Fibroblast of the conjunctiva (primary cell): ENCODE results near the gene HMGB3.
"Not testable (repeated sequence)": the region's sequence is repeated elsewhere in the genome, so short reads cannot be mapped to it uniquely, and the experiment has no call there.

Experiments used
- DNase-seq: peaks from one replicate; pipeline ENCODE4 v3.0.0-alpha.2; 2010; ENCODE audit warnings: low read depth

HMGB3 gene

DNA sequence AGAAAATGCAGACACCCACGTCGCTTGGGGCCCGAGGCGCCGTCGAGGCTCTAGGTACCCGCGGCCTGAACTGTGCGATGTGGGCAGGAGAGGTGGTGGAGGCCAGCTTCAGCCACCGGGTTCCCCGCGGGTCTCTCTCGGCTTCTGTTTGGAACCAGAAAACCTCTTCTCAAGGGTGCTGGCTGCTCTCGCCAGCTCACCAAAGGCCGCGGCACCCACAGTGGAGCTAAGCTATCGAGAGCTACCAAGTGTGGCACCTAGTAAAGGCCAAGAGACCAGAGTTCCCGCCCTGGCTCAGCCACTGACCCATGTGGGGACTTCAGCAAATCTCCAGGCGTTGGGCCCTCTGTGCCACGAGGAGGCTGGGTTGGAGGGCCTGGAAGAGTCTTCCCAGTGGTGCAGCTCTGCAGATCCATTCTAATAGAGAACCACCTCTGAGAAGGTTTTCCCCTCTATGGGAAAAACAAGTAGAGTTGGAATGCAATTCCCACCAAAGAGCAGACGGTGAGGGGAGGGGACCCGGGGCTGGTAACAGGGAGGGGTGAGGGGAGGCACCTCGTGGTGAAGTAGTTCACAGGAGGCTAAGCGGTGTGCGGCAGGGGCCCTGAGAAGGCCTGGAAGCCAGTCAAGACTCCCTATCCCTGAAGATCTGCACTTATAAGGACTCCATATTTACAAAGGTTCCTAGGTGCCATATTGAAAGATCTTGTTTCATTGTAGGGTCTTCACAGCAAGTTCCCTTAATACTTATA lies 5.5 kb upstream of the HMGB3 start:
- DNase-seq = no peak

- DNase-seq = no peak
Measured at GRCh38 chrX:150980186-150980585, 2.9 kb upstream of the HMGB3 start.

DNA sequence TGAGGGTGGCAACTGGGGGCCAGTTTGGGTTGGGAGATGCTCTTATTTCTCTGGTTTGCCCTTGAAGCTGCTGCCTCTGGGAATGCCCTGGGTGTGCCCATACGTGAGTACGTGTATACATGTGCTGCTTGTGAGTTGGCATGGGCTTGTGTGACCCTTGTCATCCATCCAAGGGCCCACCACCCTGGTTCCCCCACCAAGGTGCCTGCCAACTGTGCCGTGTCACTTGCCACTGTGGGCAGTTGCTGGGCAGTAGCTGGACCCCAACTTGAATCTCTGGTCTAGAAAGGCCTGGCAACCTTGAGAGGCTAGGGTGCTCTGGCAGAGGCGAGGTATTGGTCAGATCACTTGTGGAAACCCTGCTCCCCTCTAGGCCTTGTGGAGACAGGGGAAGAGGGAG lies 2.4 kb upstream of the HMGB3 start:
- no peak for DNase-seq

GRCh38 chrX:150982235-150982787 lies 824 bp upstream of the HMGB3 start:
- DNase-seq = no peak

DNA sequence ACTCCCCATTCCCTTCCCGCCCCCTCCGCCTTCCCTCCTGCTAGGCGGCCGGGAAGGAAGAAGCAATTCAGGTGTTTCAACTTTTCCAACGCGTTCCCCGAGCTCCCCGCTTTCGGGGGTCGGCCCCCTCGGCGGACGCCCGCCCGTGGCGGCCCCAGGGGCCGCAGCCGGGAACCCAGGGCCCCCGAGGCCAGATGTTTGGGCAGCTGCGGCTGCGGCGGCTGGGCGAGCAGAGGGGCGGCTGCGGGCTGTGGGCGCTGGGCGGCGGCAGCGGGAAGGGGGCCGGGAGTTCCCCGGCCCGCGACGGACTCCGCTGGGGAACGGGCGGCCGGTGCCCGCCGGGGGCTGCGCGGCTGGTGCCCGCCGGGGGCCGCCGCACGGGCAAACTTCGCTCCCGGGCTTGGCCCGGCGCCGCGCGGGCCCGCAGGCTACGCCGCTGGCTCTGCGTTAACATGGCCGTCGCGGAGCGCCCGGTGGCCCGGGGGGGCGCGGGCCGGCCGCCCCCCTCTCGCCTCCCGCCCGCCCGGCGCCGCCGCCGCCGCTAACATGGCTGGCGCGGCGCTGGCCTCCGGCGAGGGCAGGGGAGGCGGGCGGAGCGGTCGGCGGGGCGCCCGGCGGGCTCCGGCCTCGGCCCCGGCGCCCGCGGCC lies 510 bp downstream of the HMGB3 start:
- no peak for DNase-seq

DNA sequence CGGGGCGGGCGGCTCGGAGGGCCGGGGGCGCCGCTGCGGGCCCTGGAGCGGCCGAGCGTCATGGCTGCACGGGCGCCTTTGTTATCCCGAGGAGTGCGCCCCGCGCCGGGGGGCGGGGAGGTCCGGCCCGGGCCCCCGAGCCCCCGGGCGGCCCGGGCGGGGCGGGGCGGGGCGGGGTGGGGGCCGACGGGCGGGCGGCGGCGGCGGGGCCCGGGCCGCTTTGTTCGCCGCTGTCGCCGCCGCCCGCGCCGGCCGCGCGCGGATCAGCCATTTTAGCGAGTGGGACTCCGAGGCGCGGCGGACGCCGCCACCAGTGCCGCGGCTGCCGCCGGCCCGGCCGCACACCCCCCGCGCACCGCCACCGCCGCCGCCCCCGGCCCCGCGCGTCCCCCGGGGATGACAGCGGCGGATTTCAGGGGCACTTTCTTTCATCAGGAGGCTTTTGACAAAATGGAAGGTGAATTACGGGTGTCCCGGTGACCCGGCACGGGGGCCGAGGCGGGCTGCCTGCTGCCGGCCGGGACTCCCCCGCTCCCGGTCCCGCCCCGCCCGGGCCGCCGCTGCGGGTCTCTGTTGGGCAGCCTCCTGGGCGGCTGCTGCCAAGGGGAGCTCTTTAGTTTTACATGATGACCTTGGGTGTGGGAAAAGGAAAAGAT lies 1.2 kb downstream of the HMGB3 start:
- DNase-seq = no peak

DNA sequence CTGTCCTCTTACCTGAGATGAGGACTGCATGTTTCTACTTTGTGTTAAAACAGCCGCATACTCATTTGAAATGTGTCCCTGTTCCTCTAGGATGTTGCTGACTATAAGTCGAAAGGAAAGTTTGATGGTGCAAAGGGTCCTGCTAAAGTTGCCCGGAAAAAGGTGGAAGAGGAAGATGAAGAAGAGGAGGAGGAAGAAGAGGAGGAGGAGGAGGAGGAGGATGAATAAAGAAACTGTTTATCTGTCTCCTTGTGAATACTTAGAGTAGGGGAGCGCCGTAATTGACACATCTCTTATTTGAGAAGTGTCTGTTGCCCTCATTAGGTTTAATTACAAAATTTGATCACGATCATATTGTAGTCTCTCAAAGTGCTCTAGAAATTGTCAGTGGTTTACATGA lies 4.6 kb downstream of the HMGB3 start:
- not testable (repeated sequence) for DNase-seq

- no peak for DNase-seq
Measured at GRCh38 chrX:150989420-150989819, 6.3 kb downstream of the HMGB3 start.

DNA sequence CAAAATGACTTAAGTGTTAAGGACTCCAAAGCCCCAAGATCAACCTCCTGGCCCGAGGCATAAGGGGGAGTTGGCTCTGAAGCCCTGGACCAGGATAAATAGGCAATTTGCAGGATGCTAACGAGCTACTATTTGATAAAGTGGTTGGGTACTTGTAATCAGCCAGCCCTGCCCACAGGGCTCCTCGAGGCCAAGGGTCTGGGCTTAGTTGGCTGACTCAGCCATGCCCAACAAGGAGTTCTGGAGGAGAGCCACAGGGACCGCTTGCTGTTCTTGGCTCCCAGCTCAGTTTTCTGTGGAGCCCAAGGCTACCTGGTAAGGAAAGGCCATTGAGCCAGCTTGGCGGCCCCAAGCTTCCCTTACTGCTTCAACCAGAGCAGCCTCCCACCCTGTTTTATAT lies 7.8 kb downstream of the HMGB3 start:
- DNase-seq = no peak

DNA sequence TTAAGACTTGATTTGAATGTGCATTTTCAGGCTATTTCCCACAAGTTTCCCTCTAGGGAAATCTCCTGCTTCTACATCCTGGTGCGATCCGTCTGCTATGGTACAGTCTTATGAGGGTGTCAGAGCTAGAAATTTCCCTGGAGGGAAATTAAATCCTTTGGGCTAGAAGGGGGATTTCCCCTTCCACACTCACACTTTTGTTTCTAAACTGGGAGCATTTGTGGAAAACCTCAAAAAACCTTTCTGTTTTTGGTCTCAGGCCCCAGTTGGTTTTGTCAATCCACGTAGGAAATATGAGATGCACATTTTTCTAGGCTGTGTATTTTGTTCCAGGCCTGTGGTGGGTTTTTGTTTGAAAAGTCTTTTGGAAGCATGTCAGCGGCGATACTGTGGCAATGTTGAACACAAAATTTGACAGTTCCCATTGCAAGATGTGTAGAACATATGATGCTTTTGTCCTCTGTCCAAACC lies 17.8 kb downstream of the HMGB3 start:
- DNase-seq = no peak

DNA sequence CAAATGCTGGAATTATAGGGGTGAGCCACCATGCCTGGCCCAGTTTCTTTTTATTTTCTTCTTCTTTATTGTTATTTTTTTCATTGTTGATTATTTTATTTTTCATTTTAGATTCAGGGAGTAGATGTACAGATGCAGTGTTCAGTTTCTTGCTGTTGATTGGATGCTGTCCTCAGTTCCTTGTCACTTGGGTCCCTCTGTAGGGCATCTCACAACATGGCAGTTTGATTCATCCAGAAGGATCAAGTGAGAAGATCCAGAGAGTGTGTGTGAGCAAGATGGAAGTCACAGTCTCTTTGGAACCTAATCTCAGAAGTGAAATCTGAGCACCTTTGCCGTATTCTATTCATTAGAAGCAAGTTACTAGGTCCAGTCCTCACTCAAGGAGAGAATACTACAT lies 20.9 kb downstream of the HMGB3 start:
- DNase-seq = no peak

DNA sequence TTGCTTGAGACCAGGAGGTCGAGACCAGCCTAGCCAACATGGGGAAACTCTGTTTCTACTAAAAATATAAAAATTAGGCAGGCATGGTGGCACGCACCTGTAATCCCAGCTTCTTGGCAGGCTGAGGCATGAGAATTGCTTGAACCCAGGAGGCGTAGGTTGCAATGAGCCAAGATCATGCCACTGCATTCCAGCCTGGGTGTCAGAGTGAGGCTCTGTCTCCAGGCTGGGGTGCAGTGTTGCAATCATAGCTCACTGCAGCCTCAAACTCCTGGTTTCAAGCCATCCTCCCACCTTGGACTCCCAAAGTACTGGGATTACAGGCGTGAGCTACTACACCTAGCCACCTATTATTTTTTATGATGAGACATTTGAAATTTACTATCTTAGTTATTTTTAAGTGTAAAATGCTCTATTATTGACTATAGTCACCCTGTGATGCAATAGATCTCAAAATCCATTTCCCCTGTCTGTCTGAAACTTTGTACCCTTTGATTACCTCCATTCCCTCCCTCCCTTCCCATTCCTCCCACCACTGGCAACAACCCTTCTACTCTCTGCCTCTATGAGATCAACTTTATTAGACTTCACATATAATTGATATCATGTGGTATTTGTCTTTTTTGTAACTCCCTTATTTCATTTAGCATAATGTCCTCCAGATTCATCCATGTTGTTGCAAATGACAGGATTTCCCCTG lies 23.4 kb downstream of the HMGB3 start:
- no peak for DNase-seq

DNA sequence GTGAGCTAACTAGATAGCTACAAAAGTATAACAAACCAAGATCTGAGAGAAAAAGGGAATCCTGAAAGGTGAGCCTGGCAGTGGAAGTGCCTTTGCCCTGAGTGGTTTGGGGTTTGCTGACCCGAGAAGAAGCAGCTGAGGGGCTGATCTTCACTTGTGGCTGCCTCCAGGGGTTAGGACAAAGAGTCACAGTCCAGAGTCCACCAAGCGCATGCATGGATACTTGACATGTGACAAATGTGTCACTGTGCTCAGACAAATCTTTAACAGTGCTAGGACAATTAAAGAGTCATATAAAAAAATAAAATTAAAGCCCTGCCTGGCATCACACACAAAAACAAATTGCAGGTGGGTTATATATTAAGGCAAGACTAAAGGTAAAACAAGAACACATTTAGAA lies 26.4 kb downstream of the HMGB3 start:
- DNase-seq = no peak

- no peak for DNase-seq
Measured at GRCh38 chrX:151013164-151013743, 30.1 kb downstream of the HMGB3 start.

DNA sequence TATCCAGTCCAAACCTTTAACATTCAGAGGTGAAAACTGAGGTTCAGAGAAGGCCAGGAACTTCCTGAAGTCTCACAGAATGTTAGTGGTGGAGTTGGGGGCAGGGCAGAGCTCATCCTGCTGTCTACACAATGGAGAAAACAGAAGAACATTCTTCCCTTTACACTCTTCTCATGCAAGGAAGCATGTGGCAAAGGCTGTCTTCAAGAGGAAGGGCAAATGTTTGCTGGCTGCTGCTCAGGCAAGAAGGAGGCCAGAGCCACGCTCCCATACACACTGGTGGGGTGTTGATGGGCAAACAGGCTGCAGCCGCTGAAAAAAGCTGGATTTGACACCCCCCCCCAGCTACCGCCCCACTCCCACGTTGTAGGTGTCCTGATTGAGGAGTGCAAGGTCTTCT lies 32.5 kb downstream of the HMGB3 start:
- no peak for DNase-seq

DNA sequence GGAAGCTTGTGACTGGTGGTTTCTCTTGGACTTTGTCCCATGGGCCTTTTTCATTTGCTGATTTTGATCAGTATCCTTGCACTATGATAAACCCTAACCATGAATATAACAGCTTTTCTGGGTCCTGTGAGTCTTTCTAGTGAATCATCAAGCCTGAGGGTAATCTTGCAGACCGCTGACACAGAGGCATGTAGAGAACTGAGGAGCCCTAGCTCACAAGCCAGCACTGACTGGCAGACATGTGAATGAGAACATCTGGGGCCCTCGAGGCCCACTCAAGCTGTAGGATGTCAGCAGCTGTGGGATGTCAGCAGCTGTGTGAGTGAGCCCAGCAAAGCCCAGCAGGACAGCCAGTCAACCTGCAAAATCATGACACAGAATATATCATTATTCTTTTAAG lies 36.7 kb downstream of the HMGB3 start:
- DNase-seq = no peak

DNA sequence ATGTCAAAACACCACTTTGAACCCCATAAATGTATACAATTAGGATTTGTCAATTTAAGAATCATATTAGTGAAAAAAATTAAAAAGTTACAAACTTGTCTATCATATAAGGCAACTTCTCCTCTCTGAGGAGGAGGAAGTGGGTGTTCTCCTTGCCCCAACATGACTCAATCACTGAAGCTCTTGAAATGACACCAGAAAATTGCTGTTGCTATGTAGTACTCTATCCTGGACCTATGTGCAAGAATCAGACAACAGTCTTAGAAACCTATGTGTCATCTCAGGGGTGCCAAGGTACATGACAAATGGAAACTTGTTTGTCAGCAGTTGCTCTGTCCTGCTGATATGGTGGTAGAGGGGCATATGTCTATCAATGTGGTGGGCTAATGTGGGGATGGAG lies 47.7 kb downstream of the HMGB3 start:
- DNase-seq = no peak

GRCh38 chrX:151031391-151031975 lies 48.3 kb downstream of the HMGB3 start:
- no peak for DNase-seq

- no peak for DNase-seq
Measured at GRCh38 chrX:151039351-151039750, 56.2 kb downstream of the HMGB3 start.
